PC-9 (cell line): ENCODE measurements around the gene IGFBP6.

Source experiments
- EZH2 ChIP-seq: fragments of 200-600 bp; sonication (generic); IDR thresholded peaks from 2 replicates; pipeline ENCODE4 v1.8.0; 2017; ENCODE audit warnings: antibody characterized with exemption, low read depth
- TF ChIP-seq, protein P1 (sequence below): fragments of 200-600 bp; sonication (generic); conservative IDR thresholded peaks from 2 replicates; pipeline ENCODE4 v1.6.1; 2017; ENCODE audit warnings: mixed run types, antibody characterized with exemption, mild to moderate bottlenecking, moderate library complexity

DNA sequence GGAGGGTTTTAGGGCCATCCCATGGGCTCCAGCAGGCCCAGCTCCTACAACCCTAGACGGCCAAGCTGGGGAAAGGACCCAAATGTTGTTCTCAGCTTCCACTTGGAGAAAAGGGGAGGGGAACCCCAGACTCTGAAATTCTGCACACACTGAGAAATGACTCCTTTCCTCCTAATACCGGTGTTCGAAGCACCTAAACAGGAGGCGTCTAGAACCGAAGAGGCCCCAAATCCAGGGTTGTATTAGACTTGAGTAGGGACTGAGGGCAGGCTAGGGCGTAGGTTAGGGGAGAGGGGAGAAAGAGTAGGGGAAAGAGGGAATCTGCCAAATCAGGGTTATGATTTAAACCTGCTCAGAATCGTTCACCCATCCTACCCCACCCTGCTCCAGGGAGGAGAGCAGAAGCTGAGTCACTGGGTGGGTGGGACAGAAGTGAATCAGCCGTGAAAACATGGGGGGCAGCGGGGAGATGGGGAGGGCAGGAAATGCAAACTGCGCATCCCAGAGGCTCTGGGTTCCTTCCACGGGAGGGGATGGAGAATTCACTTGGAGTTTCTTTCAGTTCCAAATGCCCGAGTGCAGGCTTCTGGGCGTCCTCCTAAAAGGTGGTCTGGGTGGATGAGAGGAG is 1.0 kb downstream of the IGFBP6 start:
- TF ChIP-seq, protein P1, sequence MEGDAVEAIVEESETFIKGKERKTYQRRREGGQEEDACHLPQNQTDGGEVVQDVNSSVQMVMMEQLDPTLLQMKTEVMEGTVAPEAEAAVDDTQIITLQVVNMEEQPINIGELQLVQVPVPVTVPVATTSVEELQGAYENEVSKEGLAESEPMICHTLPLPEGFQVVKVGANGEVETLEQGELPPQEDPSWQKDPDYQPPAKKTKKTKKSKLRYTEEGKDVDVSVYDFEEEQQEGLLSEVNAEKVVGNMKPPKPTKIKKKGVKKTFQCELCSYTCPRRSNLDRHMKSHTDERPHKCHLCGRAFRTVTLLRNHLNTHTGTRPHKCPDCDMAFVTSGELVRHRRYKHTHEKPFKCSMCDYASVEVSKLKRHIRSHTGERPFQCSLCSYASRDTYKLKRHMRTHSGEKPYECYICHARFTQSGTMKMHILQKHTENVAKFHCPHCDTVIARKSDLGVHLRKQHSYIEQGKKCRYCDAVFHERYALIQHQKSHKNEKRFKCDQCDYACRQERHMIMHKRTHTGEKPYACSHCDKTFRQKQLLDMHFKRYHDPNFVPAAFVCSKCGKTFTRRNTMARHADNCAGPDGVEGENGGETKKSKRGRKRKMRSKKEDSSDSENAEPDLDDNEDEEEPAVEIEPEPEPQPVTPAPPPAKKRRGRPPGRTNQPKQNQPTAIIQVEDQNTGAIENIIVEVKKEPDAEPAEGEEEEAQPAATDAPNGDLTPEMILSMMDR: no peak
- TF ChIP-seq EZH2: no peak
